ENCODE measurements around the gene SMYD3.

DNA sequence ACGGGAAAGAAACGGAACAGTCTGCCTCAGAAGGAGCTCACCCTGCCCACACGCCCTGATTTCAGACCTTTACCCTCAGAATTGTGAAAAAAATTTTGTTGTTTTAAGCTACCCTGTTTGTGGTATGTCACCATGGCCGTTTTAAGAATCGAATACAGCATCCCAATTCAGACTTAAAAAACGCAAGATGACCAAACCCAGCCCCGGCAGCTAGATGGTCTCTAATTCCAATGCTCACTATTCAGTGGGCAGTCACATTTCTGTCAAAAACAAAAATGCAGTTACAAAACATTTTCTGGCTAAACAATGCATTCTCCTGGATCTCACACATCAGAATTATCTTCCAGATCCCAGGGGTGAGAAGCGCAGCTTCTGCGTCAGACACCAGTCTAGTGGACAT is 527.5 kb downstream of the SMYD3 start:
- TF ChIP-seq SIN3A (IDR thresholded peaks at IDR 0.05; ENCODE audit: borderline replicate concordance, insufficient read depth, low read length) (no peak), TAF1 (IDR thresholded peaks at IDR 0.05; ENCODE audit: borderline replicate concordance, insufficient read depth, low read length) (no peak), POLR2AphosphoS5 (IDR thresholded peaks at IDR 0.05; ENCODE audit: low read depth, low read length) (no peak)
